HTR-8/SVneo (cell line): Measurements from ENCODE around the gene YRDC.
"Not testable (repeated sequence)": the region's sequence is repeated elsewhere in the genome, so short reads cannot be mapped to it uniquely, and the experiment has no call there.

Source experiments
- DNase-seq: peaks from one replicate; pipeline ENCODE4 v3.0.0; 2011; ENCODE audit warnings: low spot score, mixed read lengths; ENCODE audit not compliant: insufficient read length
- FAIRE-seq: peaks from 2 replicates; lab custom pipeline; 2011; peaks lifted over from hg19 to GRCh38; lab: Jason Lieb, UNC

The YRDC gene

DNA sequence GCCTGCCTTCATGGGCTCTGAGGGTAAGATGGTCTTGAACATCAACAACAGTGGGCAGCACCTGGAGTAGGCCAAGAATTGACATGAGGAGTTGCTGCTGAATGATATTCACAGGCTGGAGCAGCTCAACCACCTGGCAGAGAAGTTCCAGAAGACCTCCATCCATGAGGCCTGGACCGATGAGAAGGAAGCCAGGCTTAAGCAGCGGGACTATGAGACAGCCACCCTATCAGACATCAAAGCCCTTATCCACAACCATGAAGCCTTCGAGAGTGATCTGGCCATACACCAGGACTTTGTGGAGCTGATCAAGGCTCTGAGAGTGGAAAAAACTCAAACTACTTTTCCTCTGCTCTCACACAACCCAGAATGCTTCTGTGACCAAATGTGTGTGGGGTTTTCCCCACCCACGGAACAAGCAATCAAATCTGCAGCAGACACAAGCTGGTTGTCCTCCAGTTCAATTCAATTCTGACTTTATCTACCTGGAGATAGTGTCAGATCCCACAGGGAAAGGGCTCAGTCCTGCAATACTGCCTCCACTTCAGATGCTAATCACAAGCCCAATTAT lies 31.0 kb downstream of the YRDC start:
- FAIRE-seq (no peak), DNase-seq (no peak)

DNA sequence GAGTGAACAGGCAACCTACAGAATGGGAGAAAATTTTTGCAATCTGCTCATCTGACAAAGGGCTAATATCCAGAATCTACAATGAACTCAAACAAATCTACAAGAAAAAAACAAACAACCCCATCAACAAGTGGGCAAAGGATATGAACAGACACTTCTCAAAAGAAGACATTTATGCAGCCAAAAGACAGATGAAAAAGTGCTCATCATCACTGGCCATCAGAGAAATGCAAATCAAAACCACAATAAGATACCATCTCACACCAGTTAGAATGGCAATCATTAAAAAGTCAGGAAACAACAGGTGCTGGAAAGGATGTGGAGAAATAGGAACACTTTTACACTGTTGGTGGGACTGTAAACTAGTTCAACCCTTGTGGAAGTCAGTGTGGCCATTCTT lies 36.6 kb downstream of the YRDC start:
- not testable (repeated sequence) for FAIRE-seq

DNA sequence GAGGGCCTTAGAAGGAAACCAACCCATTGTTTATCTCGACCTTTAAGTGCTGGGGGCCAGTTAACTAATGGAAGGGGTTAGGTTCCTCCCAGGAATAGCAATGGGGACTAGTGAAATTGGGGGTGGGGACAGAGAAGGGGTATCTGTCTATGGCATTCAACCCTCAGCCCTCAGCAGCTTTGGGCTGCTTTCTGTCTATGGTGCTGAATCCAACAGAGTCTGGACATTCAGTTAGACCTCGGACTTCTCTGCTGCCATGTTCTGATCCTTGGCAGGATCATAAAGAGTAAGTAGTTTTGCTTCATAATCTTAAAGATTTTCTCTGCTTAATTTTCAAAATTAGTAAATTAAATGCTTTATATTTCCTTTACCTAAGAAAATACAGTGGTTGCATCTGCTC lies 40.5 kb downstream of the YRDC start:
- FAIRE-seq (no peak), DNase-seq (no peak)

More for the DNA sequence above, 36.6 kb downstream of the YRDC start:
- not testable (repeated sequence) for DNase-seq

DNA sequence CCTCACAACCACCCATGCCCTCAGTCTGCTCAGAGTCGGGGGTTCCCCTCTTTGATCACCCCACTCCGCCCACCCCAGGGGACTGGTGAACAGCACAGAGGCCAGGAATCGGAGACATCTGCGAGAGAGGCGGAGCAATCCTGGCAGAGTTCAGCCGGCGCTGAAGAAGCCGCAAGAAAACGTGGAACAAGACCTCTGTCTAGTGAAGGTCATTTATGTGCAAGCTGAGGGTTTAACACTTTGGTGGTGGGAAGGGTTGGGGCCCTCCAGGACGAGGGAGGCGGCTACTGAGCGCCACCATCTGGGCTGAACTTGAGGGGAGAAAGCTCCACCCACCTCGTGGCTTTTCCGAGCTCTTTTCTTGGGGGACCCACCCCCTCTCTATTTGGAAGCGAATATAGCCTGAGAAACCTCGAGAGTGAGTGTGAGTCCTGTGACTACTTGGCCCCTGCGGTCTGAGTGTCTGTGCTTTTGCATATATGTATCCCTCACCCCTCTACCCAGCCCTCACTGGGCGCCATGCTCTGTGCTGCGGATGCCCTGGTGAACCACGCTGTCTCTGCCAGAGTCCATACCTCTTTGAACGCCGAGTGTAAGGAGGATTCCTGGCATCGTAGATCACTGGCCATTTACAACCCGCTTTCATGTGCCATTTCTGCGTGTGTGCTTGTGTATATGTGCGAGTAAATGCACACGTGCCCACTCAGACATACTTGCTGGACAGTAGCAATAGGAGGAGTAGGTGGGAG lies 41.9 kb downstream of the YRDC start:
- no peak for DNase-seq
- no peak for FAIRE-seq

DNA sequence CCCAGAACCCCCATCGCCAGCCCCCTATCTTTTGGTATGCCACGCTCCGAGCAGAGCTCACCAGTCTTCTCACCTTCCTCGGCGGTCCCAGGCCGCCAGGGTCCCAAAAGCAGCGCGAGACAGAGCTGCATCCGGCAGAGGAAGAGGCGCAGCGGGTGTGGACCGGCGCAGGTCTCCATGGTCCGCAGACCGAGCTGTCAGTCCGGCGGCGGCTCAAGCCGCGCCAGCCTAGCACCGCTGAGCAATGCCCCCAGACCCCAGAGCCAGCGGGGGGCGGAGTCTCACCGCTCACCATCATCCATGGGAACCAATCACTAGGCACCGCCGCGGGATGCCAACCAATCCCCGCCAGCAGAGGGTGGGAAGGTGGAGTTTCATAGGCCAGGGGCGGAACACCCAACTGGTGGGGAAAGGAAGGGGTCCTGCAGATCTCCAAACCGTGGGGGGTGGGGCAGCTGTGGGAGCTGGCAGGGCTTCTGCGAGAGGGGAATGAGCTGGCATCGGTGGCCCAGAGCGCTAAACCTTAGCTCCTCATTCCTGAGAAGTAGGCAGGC lies 43.0 kb downstream of the YRDC start, which contains the start of gene EPHA10:
TSS of gene EPHA10 (minus strand) at position 233 of the 554 bp plus-strand sequence. CDS start at position 179, 54 bp downstream.
- FAIRE-seq (no peak), DNase-seq (no peak)

DNA sequence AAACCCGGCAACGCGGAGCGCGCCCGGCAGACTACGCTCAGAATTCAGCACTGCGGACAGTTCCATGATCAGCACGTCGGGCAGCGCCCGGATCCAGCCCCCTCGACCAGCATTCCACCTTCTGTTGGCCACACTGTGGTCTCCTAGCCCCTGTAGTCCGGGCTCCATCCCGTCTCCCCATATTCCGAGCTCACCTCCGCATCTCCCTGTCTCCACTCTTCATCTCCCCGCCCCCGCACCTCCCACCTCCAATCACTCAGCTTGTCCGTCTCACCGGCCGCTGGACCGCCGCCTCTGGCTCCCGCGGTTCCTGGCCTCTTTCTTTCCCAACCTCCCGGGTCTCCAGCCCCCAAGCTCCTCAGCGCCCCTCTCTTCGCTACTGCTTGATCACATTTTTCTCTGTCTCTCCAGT lies 43.6 kb downstream of the YRDC start:
- DNase-seq (peak; percentile 47), FAIRE-seq (no peak)

DNA sequence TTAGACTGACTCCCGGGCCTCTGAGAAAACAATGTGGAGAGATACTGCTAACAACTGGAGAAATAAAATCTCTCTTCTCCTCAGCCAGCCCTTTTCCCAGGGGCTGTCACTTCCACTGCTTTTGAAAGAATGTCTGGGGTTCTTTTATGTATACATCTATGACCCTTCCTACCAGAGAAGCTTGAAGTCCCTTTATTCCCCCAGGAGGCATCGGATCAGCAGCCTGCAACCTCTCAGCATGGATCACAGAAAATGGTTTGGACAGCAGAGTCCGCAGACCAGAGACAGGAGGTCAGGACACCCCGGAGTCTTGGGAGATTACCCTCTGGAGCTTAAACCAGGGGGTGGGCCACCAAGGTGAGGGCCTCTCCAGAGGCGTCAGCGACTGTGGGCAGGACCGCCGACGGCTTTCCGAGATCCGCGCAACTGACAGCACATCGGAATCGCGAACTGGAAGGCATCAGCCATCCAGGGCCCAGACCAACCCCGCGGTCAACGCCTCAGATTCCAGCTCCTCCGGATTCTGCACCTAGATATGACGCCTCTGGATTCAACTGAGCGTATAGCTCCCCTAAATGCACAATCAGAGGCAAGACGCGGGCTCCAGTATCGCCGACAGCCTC lies 44.1 kb downstream of the YRDC start:
- FAIRE-seq (no peak), DNase-seq (no peak)

DNA sequence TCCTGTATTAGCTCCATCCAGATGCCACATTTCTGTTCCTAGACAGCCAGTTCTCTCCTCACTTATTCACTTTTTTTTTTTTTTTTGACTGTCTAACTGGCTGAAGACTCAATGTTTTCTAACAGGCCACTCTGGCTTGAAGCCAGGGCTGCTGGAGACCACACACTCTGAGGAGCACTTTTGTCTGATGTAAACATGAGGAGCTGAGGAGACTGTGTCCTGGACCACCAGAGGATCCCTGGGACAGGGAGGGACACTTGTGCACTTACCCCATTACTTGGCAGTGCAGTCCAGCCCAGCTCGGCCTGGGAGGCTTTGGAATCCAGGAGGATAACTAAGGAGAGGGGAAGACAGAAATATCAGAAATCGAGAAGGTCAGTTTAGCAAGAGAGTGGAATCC lies 45.5 kb downstream of the YRDC start:
- FAIRE-seq (no peak), DNase-seq (no peak)

DNA sequence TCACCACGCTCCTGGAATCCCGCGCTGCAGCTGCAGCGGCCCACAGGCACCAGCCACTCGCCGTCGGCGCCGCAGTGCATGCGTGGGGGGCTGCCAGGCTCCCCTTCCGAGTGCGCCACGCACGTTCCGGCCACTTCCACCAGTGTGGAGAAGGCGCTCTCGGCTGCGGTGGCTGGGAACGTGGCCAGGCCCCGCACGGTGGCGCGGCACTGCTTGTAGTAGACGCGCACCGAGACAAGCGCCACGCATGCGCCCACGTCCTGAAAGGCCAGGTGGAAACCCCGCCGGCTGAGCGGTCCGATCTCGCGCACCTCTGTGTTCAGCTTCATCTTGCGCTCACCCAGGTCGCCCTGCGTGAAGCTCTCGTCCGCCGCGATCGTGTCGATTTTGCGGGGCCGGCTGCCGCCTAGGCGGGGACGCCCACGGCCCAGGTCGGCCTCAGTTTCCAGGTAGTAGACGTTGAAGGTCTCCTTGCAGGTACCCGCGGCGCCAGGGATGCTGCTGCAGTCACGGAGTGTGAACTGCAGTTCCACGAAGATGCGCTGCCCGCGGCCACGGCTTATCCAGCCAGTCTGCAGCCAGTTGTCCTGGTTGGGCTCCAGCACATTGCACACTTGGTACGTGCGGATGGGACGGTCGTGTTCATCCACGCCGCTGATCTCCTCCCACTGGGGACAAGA lies 46.5 kb downstream of the YRDC start:
- no peak for DNase-seq
- no peak for FAIRE-seq

DNA sequence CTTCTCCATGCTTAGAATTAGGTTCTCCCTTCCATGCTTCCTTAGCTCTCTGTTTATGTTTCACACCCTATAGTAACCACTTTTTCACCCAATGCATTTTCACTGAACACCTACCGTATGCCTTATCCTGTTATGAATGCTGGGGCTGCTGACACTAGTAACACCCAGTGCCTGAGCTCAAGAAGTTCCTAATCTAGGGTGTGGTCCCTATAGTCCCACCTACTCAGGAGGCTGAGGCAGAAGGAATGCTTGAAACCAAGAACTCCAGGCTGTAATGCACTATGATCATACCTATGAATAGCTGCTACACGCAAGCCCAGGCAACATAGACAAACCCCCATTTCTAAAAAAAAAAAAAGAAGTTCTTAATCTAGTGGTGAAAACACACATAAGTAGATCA lies 48.6 kb downstream of the YRDC start:
- DNase-seq (no peak), FAIRE-seq (no peak)

DNA sequence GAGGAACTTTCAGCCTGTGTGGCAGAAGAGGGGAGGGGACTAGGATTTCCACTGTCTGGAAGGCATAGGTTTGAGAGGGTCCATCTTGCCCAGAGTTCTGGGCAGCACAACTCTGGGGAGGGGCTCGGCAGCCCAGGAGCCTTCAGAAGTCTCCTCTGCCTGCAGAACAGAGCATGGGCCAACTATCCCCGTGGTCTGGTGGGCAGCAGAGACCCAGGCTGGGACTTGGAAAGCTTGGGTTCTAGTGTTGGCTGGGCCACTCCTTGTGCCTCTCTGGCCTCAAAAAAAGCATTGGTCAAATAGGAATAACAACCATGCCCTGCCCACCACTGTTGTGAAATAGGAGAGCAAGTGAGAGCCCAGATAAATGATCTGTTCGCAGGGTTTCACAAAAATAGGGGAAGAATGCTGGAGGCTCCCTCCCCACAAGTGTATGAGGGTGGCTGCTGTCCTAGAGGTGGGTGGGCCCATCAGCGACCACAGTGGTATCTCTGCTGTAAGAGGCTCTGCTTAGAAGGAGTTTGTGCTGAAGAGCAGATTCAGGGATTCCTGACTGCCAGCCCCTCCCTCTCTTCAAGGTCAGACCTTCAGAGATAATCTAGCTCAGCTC lies 52.0 kb downstream of the YRDC start:
- FAIRE-seq (no peak), DNase-seq (no peak)

DNA sequence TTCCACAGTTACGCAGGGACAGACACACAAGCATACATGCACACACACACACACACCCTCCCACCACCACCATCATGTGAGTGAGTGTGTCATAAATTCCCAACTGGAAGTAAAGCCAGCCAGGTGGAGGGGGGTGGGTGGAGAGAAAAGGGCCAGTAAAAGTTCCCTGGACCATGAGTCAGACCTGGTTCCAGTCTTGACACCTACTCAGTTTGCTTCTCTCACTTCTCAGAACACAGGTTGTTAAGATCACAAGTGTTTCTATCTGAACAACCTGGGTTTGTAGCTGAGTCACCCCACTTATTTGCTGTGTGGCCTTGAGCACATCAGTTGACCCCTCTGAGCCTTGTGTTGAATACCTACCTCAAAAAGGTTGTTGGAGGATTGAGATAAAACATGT lies 52.7 kb downstream of the YRDC start:
- DNase-seq = no peak
- no peak for FAIRE-seq

DNA sequence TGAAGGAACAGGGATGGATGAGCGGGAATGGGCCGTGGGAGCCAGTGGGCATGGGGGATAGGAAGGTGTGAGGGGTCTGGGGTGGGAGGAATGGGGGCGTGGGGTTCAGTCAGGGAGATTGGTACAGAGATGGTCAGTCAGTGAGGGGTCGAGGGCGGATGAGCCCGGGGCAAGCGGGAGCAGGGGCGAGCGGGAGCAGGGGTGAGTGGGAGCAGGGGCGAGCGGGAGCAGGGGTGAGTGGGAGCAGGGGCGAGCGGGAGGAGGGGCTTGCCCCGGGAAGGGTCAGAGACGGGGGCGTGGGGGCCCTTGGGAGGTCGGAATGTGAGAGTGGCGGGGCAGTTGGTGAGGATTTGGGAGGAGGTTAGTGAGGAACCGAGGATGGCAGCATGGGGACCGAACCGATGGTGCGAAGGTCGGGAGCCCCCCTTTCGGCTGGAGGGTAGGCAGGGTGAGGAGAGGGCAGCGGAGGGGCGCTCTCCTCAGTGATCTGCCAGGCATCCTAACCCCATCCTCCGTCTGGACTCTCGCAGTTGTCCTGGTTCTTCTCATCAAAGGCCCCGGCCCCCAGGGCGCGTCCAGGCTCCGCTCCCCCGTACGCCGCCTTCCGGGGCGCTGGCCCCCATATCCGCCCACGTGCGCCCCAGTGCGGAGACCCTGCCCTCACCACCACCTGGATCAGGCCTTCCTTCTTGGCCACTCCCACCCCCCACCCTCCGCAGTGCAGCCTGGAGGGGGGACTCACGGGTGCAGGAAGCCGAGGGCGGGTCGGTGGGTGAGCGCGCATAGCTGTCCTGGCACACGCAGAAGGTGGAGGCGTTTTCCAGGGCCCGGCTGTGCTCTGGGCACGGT lies 54.3 kb downstream of the YRDC start:
- FAIRE-seq (no peak), DNase-seq (no peak)
